ENCODE data around the gene RWDD3. TPM values are rescaled to one million over a fixed set of nuclear protein-coding genes. Genes with fewer than 3 reads are reported as not detected.

The RWDD3 gene
- total and polyA plus RNA-seq, 9 donors: 9.7 to 18.0 (median 15.7) TPM

DNA sequence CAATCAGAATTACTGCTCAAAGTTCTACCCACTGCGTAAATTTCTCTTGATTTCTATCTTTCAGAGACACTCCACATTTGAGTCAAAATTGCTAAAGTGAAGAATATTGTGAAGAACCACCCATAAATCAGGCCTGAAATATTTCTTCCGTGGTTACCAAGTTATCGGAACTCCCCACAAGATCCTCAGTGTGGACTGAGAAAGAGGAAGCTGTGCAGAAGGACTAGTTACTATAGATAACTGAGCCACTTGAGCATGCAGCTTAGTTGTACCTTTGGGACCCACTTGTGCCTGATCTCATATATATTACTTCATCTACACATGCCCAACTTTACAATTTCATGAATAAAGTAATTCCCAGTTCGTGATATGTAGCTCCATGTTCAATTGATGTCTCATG lies 18.4 kb downstream of the RWDD3 start:
- Histone ChIP-seq H3K27ac (no peak overlapping the region), H3K36me3 (no peaks in the 10 kb centered on the region), H3K4me1 (ENCODE audit: insufficient read depth) (no peaks in the 10 kb centered on the region), H3K4me3 (no peak overlapping the region), H3K9me3 (no peaks in the 10 kb centered on the region), H3K27me3 (no peaks in the 10 kb centered on the region)
- intact Hi-C loops (cut with DNase I): no loop called here
- 93 to 98% (median 97%) methylated on average over 4 of the region's 4 CpGs for WGBS, 3 donors
- TF ChIP-seq EP300 (IDR thresholded peaks at IDR 0.05) (no peak), POLR2A (IDR thresholded peaks at IDR 0.05) (no peak)
- TF ChIP-seq, protein P1, sequence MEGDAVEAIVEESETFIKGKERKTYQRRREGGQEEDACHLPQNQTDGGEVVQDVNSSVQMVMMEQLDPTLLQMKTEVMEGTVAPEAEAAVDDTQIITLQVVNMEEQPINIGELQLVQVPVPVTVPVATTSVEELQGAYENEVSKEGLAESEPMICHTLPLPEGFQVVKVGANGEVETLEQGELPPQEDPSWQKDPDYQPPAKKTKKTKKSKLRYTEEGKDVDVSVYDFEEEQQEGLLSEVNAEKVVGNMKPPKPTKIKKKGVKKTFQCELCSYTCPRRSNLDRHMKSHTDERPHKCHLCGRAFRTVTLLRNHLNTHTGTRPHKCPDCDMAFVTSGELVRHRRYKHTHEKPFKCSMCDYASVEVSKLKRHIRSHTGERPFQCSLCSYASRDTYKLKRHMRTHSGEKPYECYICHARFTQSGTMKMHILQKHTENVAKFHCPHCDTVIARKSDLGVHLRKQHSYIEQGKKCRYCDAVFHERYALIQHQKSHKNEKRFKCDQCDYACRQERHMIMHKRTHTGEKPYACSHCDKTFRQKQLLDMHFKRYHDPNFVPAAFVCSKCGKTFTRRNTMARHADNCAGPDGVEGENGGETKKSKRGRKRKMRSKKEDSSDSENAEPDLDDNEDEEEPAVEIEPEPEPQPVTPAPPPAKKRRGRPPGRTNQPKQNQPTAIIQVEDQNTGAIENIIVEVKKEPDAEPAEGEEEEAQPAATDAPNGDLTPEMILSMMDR (IDR thresholded peaks at IDR 0.05): no peak
- no peak for DNase-seq

DNA sequence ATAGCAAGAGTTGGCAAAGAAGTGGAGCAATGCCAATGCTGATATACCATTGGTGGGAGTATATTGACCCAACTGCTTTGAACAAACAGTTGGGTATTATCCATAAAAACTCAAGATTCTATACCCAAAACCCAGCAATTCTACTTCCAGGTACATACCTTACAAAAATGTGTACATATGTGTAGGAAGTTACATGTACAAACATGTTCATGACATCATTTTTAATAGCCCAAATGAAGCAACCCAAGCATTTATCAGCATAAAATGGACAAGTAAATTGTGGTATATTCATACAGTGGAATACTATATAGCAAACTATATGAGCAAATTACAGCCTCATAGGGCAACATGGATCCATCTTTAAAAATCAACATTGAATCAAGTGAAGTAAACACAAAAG lies 20.9 kb downstream of the RWDD3 start:
- intact Hi-C loops (cut with DNase I): no loop called here

DNA sequence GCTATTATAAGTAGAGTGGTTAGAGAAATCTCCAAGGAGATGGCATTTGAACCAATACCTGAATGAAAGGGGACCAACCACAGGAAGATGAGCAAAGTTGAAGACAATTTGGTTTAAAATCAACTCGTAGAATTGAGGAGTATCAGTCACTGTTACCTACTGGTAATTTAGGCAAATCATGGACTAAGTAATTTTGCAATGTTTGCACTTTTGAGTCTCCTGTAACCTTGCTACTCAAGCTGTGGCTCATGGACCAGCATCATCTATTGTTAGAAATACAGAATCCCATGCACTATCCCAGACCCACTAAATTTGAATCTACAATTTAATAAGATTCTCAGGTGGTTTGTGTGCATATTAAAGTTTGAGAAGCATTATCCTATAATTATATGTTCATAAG lies 21.8 kb downstream of the RWDD3 start:
- intact Hi-C loops (cut with DNase I): no loop called here
- Histone ChIP-seq H3K4me3 (no peak overlapping the region), H3K4me1 (ENCODE audit: insufficient read depth) (no peaks in the 10 kb centered on the region), H3K36me3 (no peaks in the 10 kb centered on the region), H3K9me3 (no peaks in the 10 kb centered on the region), H3K27ac (no peak overlapping the region), H3K27me3 (no peaks in the 10 kb centered on the region)
- no peak for DNase-seq
- WGBS, 3 donors: 85 to 91% (median 88%) methylated on average over 1 of the region's 1 CpG
- TF ChIP-seq, protein P1 (IDR thresholded peaks at IDR 0.05): no peak
- no peak for TF ChIP-seq POLR2A (IDR thresholded peaks at IDR 0.05)
- no peak for TF ChIP-seq EP300 (IDR thresholded peaks at IDR 0.05)

More for the DNA sequence above, 20.9 kb downstream of the RWDD3 start:
- Histone ChIP-seq H3K36me3 (no peaks in the 10 kb centered on the region), H3K4me3 (no peak overlapping the region), H3K27ac (no peak overlapping the region), H3K9me3 (no peaks in the 10 kb centered on the region), H3K27me3 (no peaks in the 10 kb centered on the region), H3K4me1 (ENCODE audit: insufficient read depth) (no peaks in the 10 kb centered on the region)
- TF ChIP-seq EP300 (IDR thresholded peaks at IDR 0.05) (no peak), POLR2A (IDR thresholded peaks at IDR 0.05) (no peak)
- TF ChIP-seq, protein P1 (IDR thresholded peaks at IDR 0.05): no peak
- no peak for DNase-seq

DNA sequence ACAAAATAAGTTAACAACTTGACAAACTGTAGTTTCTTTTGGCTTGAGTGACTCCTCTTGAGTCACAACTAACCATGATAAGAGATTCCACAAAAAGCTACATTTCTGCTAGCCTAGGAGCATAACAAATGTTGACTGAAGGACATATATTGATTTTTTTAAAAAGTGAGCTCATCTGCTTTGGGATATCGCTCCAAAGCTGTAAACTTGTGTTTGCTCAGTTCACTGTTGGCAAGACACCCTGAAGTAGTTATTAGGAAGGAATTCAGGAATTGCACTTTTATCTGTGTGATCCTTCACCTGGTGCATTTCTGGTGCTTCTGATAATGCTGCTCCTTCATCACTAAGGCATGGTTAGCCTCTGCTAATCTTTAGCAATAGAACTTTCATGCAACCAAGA lies 23.7 kb downstream of the RWDD3 start:
- 59 to 75% (median 69%) methylated on average over 1 of the region's 1 CpG for WGBS, 3 donors
- no peaks in the 10 kb centered on the region for H3K9me3 ChIP-seq
- H3K27ac ChIP-seq: no peak overlapping the region
- intact Hi-C loops (cut with DNase I): no loop called here
- H3K4me1 ChIP-seq (ENCODE audit: insufficient read depth): no peaks in the 10 kb centered on the region
- no peaks in the 10 kb centered on the region for H3K36me3 ChIP-seq
- H3K27me3 ChIP-seq: no peaks in the 10 kb centered on the region
- TF ChIP-seq POLR2A (IDR thresholded peaks at IDR 0.05): no peak
- no peak for TF ChIP-seq EP300 (IDR thresholded peaks at IDR 0.05)
- TF ChIP-seq, protein P1 (IDR thresholded peaks at IDR 0.05): no peak
- no peak for DNase-seq
- no peak overlapping the region for H3K4me3 ChIP-seq

DNA sequence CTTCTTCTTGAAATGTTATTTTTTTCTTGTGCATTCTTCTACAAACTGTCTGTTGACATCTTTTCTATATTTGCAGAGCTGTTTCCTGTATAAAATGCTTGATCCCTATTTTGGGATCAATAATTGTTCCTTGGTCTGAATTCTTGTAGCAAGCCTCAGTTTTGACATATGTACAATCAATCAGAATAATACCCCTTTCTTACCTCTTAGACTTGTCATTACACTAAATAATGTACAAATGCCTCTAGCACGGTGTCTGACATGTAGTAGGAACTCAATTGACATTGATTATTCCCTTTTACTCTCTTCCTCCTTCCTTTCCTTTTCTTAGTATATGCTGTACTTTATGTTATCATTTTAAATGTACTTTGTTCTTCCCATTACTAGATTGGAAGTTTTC lies 25.2 kb downstream of the RWDD3 start:
- intact Hi-C loops (cut with DNase I): no loop called here
- 84 to 93% (median 89%) methylated on average over 1 of the region's 1 CpG for WGBS, 3 donors
- Histone ChIP-seq H3K27me3 (no peaks in the 10 kb centered on the region), H3K4me1 (ENCODE audit: insufficient read depth) (no peaks in the 10 kb centered on the region), H3K9me3 (no peaks in the 10 kb centered on the region), H3K27ac (no peak overlapping the region), H3K4me3 (no peak overlapping the region), H3K36me3 (no peaks in the 10 kb centered on the region)
- DNase-seq: no peak
- TF ChIP-seq POLR2A (IDR thresholded peaks at IDR 0.05): no peak
